PC-3 (cell line): ENCODE results near the gene L1CAM.

Source experiments
- EZH2phosphoT487 ChIP-seq: fragments of 300-600 bp; sonication (generic); IDR thresholded peaks from 2 replicates; pipeline ENCODE4 v1.6.1; 2018; ENCODE audit warnings: mild to moderate bottlenecking, antibody characterized with exemption, low read length, borderline replicate concordance
- TF ChIP-seq, protein P1 (sequence below): fragments of 300-600 bp; sonication (generic); conservative IDR thresholded peaks from 2 replicates; pipeline ENCODE4 v1.5.1; 2017; ENCODE audit warnings: antibody characterized with exemption, low read depth, mild to moderate bottlenecking, low read length

DNA sequence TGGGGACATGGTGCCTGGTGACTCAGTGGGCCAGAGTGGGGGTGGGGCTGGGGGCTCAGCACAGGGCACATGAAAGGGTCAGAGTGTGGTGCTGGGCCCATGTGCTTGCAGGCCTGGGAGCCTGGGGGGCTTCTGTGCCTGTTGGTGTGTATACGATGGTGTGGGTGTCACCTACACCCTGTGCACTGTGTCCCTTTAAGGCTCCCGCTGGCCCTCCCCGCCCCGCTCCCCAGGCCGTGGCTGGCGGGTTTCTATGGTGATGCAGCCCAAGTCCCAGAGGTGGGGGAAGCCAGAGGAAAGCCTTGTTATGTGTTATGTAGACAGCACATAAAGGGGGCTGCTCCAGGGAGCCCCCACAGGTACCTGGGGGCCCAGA is 5.5 kb downstream of the L1CAM start:
- TF ChIP-seq, protein P1, sequence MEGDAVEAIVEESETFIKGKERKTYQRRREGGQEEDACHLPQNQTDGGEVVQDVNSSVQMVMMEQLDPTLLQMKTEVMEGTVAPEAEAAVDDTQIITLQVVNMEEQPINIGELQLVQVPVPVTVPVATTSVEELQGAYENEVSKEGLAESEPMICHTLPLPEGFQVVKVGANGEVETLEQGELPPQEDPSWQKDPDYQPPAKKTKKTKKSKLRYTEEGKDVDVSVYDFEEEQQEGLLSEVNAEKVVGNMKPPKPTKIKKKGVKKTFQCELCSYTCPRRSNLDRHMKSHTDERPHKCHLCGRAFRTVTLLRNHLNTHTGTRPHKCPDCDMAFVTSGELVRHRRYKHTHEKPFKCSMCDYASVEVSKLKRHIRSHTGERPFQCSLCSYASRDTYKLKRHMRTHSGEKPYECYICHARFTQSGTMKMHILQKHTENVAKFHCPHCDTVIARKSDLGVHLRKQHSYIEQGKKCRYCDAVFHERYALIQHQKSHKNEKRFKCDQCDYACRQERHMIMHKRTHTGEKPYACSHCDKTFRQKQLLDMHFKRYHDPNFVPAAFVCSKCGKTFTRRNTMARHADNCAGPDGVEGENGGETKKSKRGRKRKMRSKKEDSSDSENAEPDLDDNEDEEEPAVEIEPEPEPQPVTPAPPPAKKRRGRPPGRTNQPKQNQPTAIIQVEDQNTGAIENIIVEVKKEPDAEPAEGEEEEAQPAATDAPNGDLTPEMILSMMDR = no peak
- no peak for TF ChIP-seq EZH2phosphoT487
